PC-9 (cell line): Measurements from ENCODE around the gene MCUB.

Experiments used
- EZH2 ChIP-seq: fragments of 200-600 bp; sonication (generic); IDR thresholded peaks from 2 replicates; pipeline ENCODE4 v1.8.0; 2017; ENCODE audit warnings: antibody characterized with exemption, low read depth
- TF ChIP-seq, protein P1 (sequence below): fragments of 200-600 bp; sonication (generic); conservative IDR thresholded peaks from 2 replicates; pipeline ENCODE4 v1.6.1; 2017; ENCODE audit warnings: mixed run types, antibody characterized with exemption, mild to moderate bottlenecking, moderate library complexity

DNA sequence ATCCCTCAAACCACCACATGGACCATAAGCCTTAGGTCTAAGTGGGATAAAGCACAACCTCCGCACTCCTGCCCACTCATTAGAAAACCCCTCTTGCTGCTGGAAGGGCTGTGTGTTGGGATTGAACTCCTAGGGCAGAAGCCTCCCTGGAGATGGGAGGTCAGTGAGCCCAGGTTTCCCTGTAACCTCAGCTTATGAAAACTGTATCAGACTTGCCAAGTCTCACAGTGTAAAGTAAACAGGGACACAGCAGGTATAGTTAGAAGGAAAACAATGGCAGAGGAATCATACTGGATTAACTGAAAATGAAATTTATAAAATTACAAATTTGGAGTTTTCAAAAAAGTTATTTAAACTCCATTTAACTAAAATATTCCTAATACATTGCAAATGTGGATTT is 113.3 kb downstream of the MCUB start:
- no peak for TF ChIP-seq EZH2
- TF ChIP-seq, protein P1, sequence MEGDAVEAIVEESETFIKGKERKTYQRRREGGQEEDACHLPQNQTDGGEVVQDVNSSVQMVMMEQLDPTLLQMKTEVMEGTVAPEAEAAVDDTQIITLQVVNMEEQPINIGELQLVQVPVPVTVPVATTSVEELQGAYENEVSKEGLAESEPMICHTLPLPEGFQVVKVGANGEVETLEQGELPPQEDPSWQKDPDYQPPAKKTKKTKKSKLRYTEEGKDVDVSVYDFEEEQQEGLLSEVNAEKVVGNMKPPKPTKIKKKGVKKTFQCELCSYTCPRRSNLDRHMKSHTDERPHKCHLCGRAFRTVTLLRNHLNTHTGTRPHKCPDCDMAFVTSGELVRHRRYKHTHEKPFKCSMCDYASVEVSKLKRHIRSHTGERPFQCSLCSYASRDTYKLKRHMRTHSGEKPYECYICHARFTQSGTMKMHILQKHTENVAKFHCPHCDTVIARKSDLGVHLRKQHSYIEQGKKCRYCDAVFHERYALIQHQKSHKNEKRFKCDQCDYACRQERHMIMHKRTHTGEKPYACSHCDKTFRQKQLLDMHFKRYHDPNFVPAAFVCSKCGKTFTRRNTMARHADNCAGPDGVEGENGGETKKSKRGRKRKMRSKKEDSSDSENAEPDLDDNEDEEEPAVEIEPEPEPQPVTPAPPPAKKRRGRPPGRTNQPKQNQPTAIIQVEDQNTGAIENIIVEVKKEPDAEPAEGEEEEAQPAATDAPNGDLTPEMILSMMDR: no peak
